GM21360 (cell line): Measurements from ENCODE around the gene NES.

ENCODE experiments used
- ATAC-seq: cut with Tn5 transposase; IDR thresholded peaks from one replicate; pipeline ENCODE4 v1.9.1; 2021; ENCODE audit warnings: mild to moderate bottlenecking, moderate library complexity; ENCODE audit not compliant: unreplicated experiment

The NES gene

GRCh38 chr1:156704166-156704711 lies 27.0 kb upstream of the NES start:
- ATAC-seq, result no peak

GRCh38 chr1:156703741-156704140 lies 26.5 kb upstream of the NES start:
- no peak for ATAC-seq

- ATAC-seq, result no peak
Measured at GRCh38 chr1:156703336-156703735, 26.1 kb upstream of the NES start.

- ATAC-seq, result no peak
Measured at GRCh38 chr1:156700736-156701531, 23.7 kb upstream of the NES start.

GRCh38 chr1:156698995-156699394 lies 21.8 kb upstream of the NES start:
- no peak for ATAC-seq

- no peak for ATAC-seq
Measured at GRCh38 chr1:156697481-156697880, 20.3 kb upstream of the NES start.

GRCh38 chr1:156696755-156697154 lies 19.5 kb upstream of the NES start:
- no peak for ATAC-seq

GRCh38 chr1:156694690-156694962 lies 17.4 kb upstream of the NES start:
- ATAC-seq, result no peak

- no peak for ATAC-seq
Measured at GRCh38 chr1:156693848-156694689, 16.9 kb upstream of the NES start.

- ATAC-seq, result no peak
Measured at GRCh38 chr1:156692925-156693847, 16.0 kb upstream of the NES start.

- ATAC-seq, result no peak
Measured at GRCh38 chr1:156692441-156692924, 15.3 kb upstream of the NES start.

- no peak for ATAC-seq
Measured at GRCh38 chr1:156691665-156692440, 14.6 kb upstream of the NES start.

- no peak for ATAC-seq
Measured at GRCh38 chr1:156691191-156691590, 14.0 kb upstream of the NES start.

- ATAC-seq, result no peak
Measured at GRCh38 chr1:156690675-156691036, 13.4 kb upstream of the NES start.

GRCh38 chr1:156689953-156690674 lies 12.9 kb upstream of the NES start:
- no peak for ATAC-seq

- ATAC-seq, result no peak
Measured at GRCh38 chr1:156689035-156689952, 12.1 kb upstream of the NES start.

- no peak for ATAC-seq
Measured at GRCh38 chr1:156684227-156684782, 7.1 kb upstream of the NES start.
